Thyroid gland (tissue), 4 donors: Measurements from ENCODE around the gene TNFSF9. TPM values are rescaled to one million over a fixed set of nuclear protein-coding genes. Genes with fewer than 3 reads are reported as not detected.

Source experiments
- DNase-seq, 2 donors: peaks; one replicate each; pipeline ENCODE4 v3.0.0-alpha.2; 2019
- H3K27ac ChIP-seq, 3 donors: fragments of 200-600 bp; sonication (generic); 1 replicate in 2 of 3; 2 replicates in 1 of 3; pipeline ENCODE4 v1.5.1; 2016 to 2019; ENCODE audit warnings: mild to moderate bottlenecking in 1 of 3, moderate library complexity in 1 of 3
- H3K27me3 ChIP-seq: fragments of 200-600 bp; sonication (generic); one replicate; pipeline ENCODE4 v1.5.1; 2019
- H3K36me3 ChIP-seq, 2 donors: fragments of 200-600 bp; sonication (generic); one replicate each; pipeline ENCODE4 v1.5.1; 2016 to 2019
- H3K4me1 ChIP-seq, 2 donors: fragments of 200-600 bp; sonication (generic); one replicate each; pipeline ENCODE4 v1.5.1; 2017 to 2019
- H3K4me3 ChIP-seq, 3 donors: fragments of 200-600 bp; sonication (generic); replicated peaks in 1 of 3; 1 replicate in 2 of 3; 2 replicates in 1 of 3; pipeline ENCODE4 v1.5.1; 2016; ENCODE audit warnings: mild to moderate bottlenecking in 1 of 3
- H3K9me3 ChIP-seq: fragments of 200-600 bp; sonication (generic); one replicate; pipeline ENCODE4 v1.5.1; 2017
- POLR2A ChIP-seq, 2 donors: fragments of 450-650 bp; IDR thresholded peaks; one replicate each; pipeline ENCODE4 v1.6.1; 2017; ENCODE audit warnings: antibody characterized with exemption in 2 of 2, mild to moderate bottlenecking in 2 of 2, moderate library complexity in 1 of 2
- WGBS, 2 donors: methylation state at CpG; one replicate each; pipeline ENCODE4 v1.1.5; 2017; 5-methylcytosine and 5-hydroxymethylcytosine counted together
- intact Hi-C: fragments of 100-400 bp; cut with DNase I; formaldehyde crosslinking; loops from one replicate; pipeline ENCODE4 v1.15.1; 2023
- total RNA-seq, 4 donors: library from RNA; depleted of rRNA; stranded (reverse); fragments of >200 nt; gene quantifications; one replicate each; pipeline ENCODE4 v1.2.3, GENCODE V29; 2016
- TF ChIP-seq, protein P1 (sequence below), 6 experiments: fragments of 200-600 bp in 3 of 6; fragments of 450-650 bp in 3 of 6; sonication (generic) in 3 of 6; IDR thresholded peaks; one replicate each; pipeline ENCODE4 v1.5.1; 2016 to 2019; ENCODE audit warnings: antibody characterized with exemption in 6 of 6, mild to moderate bottlenecking in 2 of 6, inconsistent platforms in 1 of 6, moderate library complexity in 1 of 6

TNFSF9 gene
- total RNA-seq, 4 donors from 2014 or later: 0.45 to 0.54 TPM; not detected in 2

- intact Hi-C loops: no loop called here
- no peaks in the 10 kb centered on the region for H3K27me3 ChIP-seq
- no peak for TF ChIP-seq POLR2A (IDR thresholded peaks at IDR 0.05)
- TF ChIP-seq, protein P1, sequence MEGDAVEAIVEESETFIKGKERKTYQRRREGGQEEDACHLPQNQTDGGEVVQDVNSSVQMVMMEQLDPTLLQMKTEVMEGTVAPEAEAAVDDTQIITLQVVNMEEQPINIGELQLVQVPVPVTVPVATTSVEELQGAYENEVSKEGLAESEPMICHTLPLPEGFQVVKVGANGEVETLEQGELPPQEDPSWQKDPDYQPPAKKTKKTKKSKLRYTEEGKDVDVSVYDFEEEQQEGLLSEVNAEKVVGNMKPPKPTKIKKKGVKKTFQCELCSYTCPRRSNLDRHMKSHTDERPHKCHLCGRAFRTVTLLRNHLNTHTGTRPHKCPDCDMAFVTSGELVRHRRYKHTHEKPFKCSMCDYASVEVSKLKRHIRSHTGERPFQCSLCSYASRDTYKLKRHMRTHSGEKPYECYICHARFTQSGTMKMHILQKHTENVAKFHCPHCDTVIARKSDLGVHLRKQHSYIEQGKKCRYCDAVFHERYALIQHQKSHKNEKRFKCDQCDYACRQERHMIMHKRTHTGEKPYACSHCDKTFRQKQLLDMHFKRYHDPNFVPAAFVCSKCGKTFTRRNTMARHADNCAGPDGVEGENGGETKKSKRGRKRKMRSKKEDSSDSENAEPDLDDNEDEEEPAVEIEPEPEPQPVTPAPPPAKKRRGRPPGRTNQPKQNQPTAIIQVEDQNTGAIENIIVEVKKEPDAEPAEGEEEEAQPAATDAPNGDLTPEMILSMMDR (IDR thresholded peaks at IDR 0.05): no peak
- H3K36me3 ChIP-seq: no peaks in the 10 kb centered on the region
- no peak for DNase-seq
- H3K27ac ChIP-seq: no peak overlapping the region
- WGBS, 2 donors: 71 to 73% methylated on average over 19 to 20 of the region's 20 CpGs
- H3K4me1 ChIP-seq: no peaks in the 10 kb centered on the region
- H3K9me3 ChIP-seq: no peaks in the 10 kb centered on the region
- H3K4me3 ChIP-seq: no peak overlapping the region
Measured at GRCh38 chr19:6509118-6509971, 21.5 kb upstream of the TNFSF9 start.

- intact Hi-C loops: no loop called here
- no peaks in the 10 kb centered on the region for H3K9me3 ChIP-seq
- H3K4me1 ChIP-seq: no peaks in the 10 kb centered on the region
- H3K27ac ChIP-seq: no peak overlapping the region
- 82 to 87% methylated on average over 7 of the region's 7 CpGs for WGBS, 2 donors
- no peaks in the 10 kb centered on the region for H3K36me3 ChIP-seq
- no peak for TF ChIP-seq POLR2A (IDR thresholded peaks at IDR 0.05)
- TF ChIP-seq, protein P1 (IDR thresholded peaks at IDR 0.05): no peak
- no peak for DNase-seq
- no peaks in the 10 kb centered on the region for H3K27me3 ChIP-seq
- H3K4me3 ChIP-seq: no peak overlapping the region
Measured at GRCh38 chr19:6510618-6511017, 20.2 kb upstream of the TNFSF9 start.

DNA sequence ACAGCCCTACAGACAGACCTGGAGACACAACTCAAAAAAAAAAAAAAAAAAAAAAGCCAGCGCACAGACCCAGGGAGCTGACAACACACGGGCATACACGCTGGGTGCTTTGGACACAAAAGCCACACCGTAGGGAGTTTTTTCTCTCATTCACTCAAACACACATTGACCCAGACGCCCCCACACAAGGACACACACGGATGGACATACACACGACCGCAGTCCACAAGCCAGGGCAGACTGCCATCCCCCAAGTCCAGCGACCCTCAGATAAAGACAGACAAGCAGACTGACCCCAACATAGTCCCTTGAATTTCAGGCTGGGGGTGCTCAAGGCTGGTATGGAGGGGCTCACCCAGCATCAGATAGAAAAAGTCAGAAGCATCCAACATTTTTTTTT lies 16.7 kb upstream of the TNFSF9 start:
- intact Hi-C loops: no loop called here

GRCh38 chr19:6514926-6515544 lies 15.8 kb upstream of the TNFSF9 start:
- Histone ChIP-seq H3K27ac (no peak overlapping the region), H3K4me1 (peaks cover 0 to 3% of the 10 kb centered on the region in 2 donors), H3K27me3 (no peaks in the 10 kb centered on the region), H3K4me3 (no peak overlapping the region), H3K36me3 (no peaks in the 10 kb centered on the region), H3K9me3 (no peaks in the 10 kb centered on the region)
- intact Hi-C loops: loop anchor here (5.0 kb wide), 1 partner anchor 117 kb away; no protein-coding TSS in a partner anchor
- TF ChIP-seq POLR2A (IDR thresholded peaks at IDR 0.05): no peak
- TF ChIP-seq, protein P1 (IDR thresholded peaks at IDR 0.05): no peak
- no peak for DNase-seq
- WGBS, 2 donors: 89 to 95% methylated on average over 11 to 13 of the region's 15 CpGs

More for the DNA sequence above, 16.7 kb upstream of the TNFSF9 start:
- H3K4me1 ChIP-seq: peaks cover 0 to 3% of the 10 kb centered on the region in 2 donors
- WGBS, 2 donors: 69 to 70% methylated on average over 9 of the region's 9 CpGs
- no peaks in the 10 kb centered on the region for H3K27me3 ChIP-seq
- no peak for DNase-seq
- no peak overlapping the region for H3K4me3 ChIP-seq
- no peaks in the 10 kb centered on the region for H3K9me3 ChIP-seq
- no peak for TF ChIP-seq POLR2A (IDR thresholded peaks at IDR 0.05)
- TF ChIP-seq, protein P1 (IDR thresholded peaks at IDR 0.05): no peak
- H3K36me3 ChIP-seq: no peaks in the 10 kb centered on the region
- H3K27ac ChIP-seq: no peak overlapping the region
